HCT116 (cell line): Measurements from ENCODE around the gene ZNF776. TPM values are rescaled to one million over a fixed set of nuclear protein-coding genes. Genes with fewer than 3 reads are reported as not detected.

ENCODE experiments used
- ATAC-seq: fragments of 200-7000 bp; cut with Tn5 transposase; 2 replicates; pipeline ENCODE4 v1.9.1; 2020; ENCODE audit warnings: mild to moderate bottlenecking, moderate library complexity
- BruUV-seq: library from RNA; stranded (reverse); fragments of 400-500 nt; replicated peaks from 2 replicates; lab custom pipeline; 2021; lab: Mats Ljungman, UMichigan
- CTCF ChIA-PET: fragments of 300-600 bp; sonication (Branson Sonifier 250); formaldehyde crosslinking; loops from one replicate; lab custom pipeline; 2021; ENCODE audit warnings: antibody characterized with exemption; lab: Charles Lee
- POLR2A ChIA-PET: fragments of 300-600, 350-600 bp; sonication (Branson Sonifier 250); formaldehyde crosslinking; loops from one replicate; lab custom pipeline; 2021; ENCODE audit warnings: antibody characterized with exemption; lab: Charles Lee
- RAD21 ChIA-PET, 2 experiments: fragments of 300-600 bp; sonication (Branson Sonifier 250); formaldehyde crosslinking; loops; one replicate each; lab custom pipeline; 2023; ENCODE audit warnings: low total read pairs in 2 of 2; ENCODE audit not compliant: uncharacterized antibody in 2 of 2, unreplicated experiment in 2 of 2, low non-redundant PET in 1 of 2; lab: Charles Lee
- DNase-seq: peaks from one replicate; pipeline ENCODE4 v3.0.0-alpha.2; 2010; ENCODE audit warnings: low read depth, low spot score
- H2AFZ ChIP-seq: fragments of 200-600 bp; shearing (Covaris generic), sonication (generic); 2 replicates; pipeline ENCODE4 v1.6.1; 2017; ENCODE audit warnings: low read depth, mixed run types, mixed read lengths, antibody characterized with exemption, low read length; ENCODE audit not compliant: poor library complexity, severe bottlenecking
- H3K27ac ChIP-seq: 2 replicates; pipeline ENCODE4 v1.5.1; 2012; ENCODE audit warnings: low read depth, low read length
- H3K27me3 ChIP-seq: fragments of 200-600 bp; sonication (generic); 2 replicates; pipeline ENCODE4 v1.6.1; 2016; ENCODE audit warnings: mixed run types, low read length, mixed read lengths; ENCODE audit not compliant: insufficient read depth
- H3K36me3 ChIP-seq, 2 experiments: fragments of 200-500 bp in 1 of 2; fragments of 200-600 bp in 1 of 2; sonication (Bioruptor generic) in 1 of 2; sonication (generic) in 1 of 2; 2 replicates each; pipeline versions ENCODE4 v1.5.1 to v1.6.1; 2014 to 2016; ENCODE audit warnings: low read length in 2 of 2, inconsistent platforms in 1 of 2, mixed read lengths in 1 of 2, mixed run types in 1 of 2; ENCODE audit not compliant: insufficient read depth in 2 of 2, control insufficient read depth in 1 of 2
- H3K4me1 ChIP-seq, 2 experiments: fragments of 200-600 bp in 1 of 2; sonication (generic) in 1 of 2; 2 replicates each; pipeline versions ENCODE4 v1.5.1 to v1.6.1; 2012 to 2017; ENCODE audit warnings: low read length in 2 of 2, inconsistent platforms in 1 of 2, mild to moderate bottlenecking in 1 of 2, mixed read lengths in 1 of 2, mixed run types in 1 of 2, moderate library complexity in 1 of 2; ENCODE audit not compliant: insufficient read depth in 2 of 2, control insufficient read depth in 1 of 2
- H3K4me2 ChIP-seq: fragments of 200-600 bp; sonication (generic); 2 replicates; pipeline ENCODE4 v1.6.1; 2017; ENCODE audit warnings: mixed run types, low read length, mixed read lengths
- H3K4me3 ChIP-seq, 2 experiments: fragments of 200-600 bp in 1 of 2; sonication (generic) in 1 of 2; replicated peaks in 1 of 2; 2 replicates each; pipeline ENCODE4 v1.5.1; 2011 to 2016; ENCODE audit warnings: low read length in 2 of 2, control low read depth in 1 of 2, low read depth in 1 of 2, mild to moderate bottlenecking in 1 of 2, mixed read lengths in 1 of 2, mixed run types in 1 of 2
- H3K79me2 ChIP-seq: fragments of 200-600 bp; sonication (generic); 2 replicates; pipeline ENCODE4 v1.6.1; 2017; ENCODE audit warnings: mild to moderate bottlenecking, mixed run types, low read length, moderate library complexity, mixed read lengths; ENCODE audit not compliant: insufficient read depth
- H3K9ac ChIP-seq: fragments of 200-600 bp; sonication (generic); 2 replicates; pipeline ENCODE4 v1.6.1; 2016; ENCODE audit warnings: low read length, mixed read lengths
- H3K9me2 ChIP-seq: fragments of 200-600 bp; sonication (generic), shearing (Covaris generic); 2 replicates; pipeline ENCODE4 v1.6.1; 2017; ENCODE audit warnings: mixed run types, mild to moderate bottlenecking, moderate library complexity; ENCODE audit not compliant: insufficient read depth
- H3K9me3 ChIP-seq, 2 experiments: fragments of 200-500 bp in 1 of 2; fragments of 200-600 bp in 1 of 2; sonication (Bioruptor generic) in 1 of 2; sonication (generic) in 1 of 2; 2 replicates each; pipeline ENCODE4 v1.6.1; 2014 to 2017; ENCODE audit warnings: low read length in 2 of 2, mixed read lengths in 2 of 2, inconsistent platforms in 1 of 2, low read depth in 1 of 2, mild to moderate bottlenecking in 1 of 2, mixed run types in 1 of 2, moderate library complexity in 1 of 2; ENCODE audit not compliant: control insufficient read depth in 1 of 2, insufficient read depth in 1 of 2
- H4K20me1 ChIP-seq: fragments of 200-600 bp; sonication (generic), shearing (Covaris generic); 2 replicates; pipeline ENCODE4 v1.6.1; 2017; ENCODE audit warnings: mixed run types, mild to moderate bottlenecking, moderate library complexity; ENCODE audit not compliant: insufficient read depth
- CBX3 ChIP-seq: IDR thresholded peaks from 2 replicates; pipeline ENCODE4 v1.6.1; 2012; ENCODE audit warnings: low read depth
- CTCF ChIP-seq, 3 experiments: fragments of 200-600 bp in 1 of 3; sonication (generic) in 1 of 3; IDR thresholded peaks in 2 of 3; conservative IDR thresholded peaks in 1 of 3; 2 replicates each; pipeline ENCODE4 v1.5.1; 2012 to 2017; ENCODE audit warnings: low read depth in 2 of 3, low read length in 2 of 3, antibody characterized with exemption in 1 of 3, borderline replicate concordance in 1 of 3, control low read depth in 1 of 3, mild to moderate bottlenecking in 1 of 3, mixed read lengths in 1 of 3, mixed run types in 1 of 3, moderate library complexity in 1 of 3; ENCODE audit not compliant: insufficient read depth in 1 of 3
- EGR1 ChIP-seq: IDR thresholded peaks from 2 replicates; pipeline ENCODE4 v1.6.1; 2012; ENCODE audit warnings: low read depth
- ELF1 ChIP-seq: IDR thresholded peaks from 2 replicates; pipeline ENCODE4 v1.6.1; 2012; ENCODE audit warnings: low read depth, borderline replicate concordance
- EZH2 ChIP-seq: fragments of 200-600 bp; sonication (generic); IDR thresholded peaks from 2 replicates; pipeline ENCODE4 v1.6.1; 2017; ENCODE audit warnings: antibody characterized with exemption, mixed run types
- EZH2phosphoT487 ChIP-seq: fragments of 200-600 bp; IDR thresholded peaks from 2 replicates; pipeline ENCODE4 v1.6.1; 2018; ENCODE audit warnings: antibody characterized with exemption, borderline replicate concordance
- JUND ChIP-seq: IDR thresholded peaks from 2 replicates; pipeline ENCODE4 v1.6.1; 2012
- MAX ChIP-seq: IDR thresholded peaks from 2 replicates; pipeline ENCODE4 v1.6.1; 2012
- POLR2A ChIP-seq: IDR thresholded peaks from 2 replicates; pipeline ENCODE4 v1.7.0; 2011; ENCODE audit warnings: borderline replicate concordance; ENCODE audit not compliant: insufficient read depth, insufficient read length; ENCODE audit errors: extremely low read depth
- POLR2AphosphoS5 ChIP-seq: IDR thresholded peaks from 2 replicates; pipeline ENCODE4 v1.6.1; 2011; ENCODE audit warnings: mild to moderate bottlenecking, low read depth, low read length, moderate library complexity
- RAD21 ChIP-seq: IDR thresholded peaks from 2 replicates; pipeline ENCODE4 v1.6.1; 2012; ENCODE audit warnings: low read depth, mild to moderate bottlenecking
- SIN3A ChIP-seq: IDR thresholded peaks from 2 replicates; pipeline ENCODE4 v1.6.1; 2012; ENCODE audit warnings: low read depth
- SP1 ChIP-seq: IDR thresholded peaks from 2 replicates; pipeline ENCODE4 v1.6.1; 2012; ENCODE audit warnings: low read depth
- SRF ChIP-seq: IDR thresholded peaks from 2 replicates; pipeline ENCODE4 v1.6.1; 2012; ENCODE audit warnings: low read depth
- TCF7L2 ChIP-seq: IDR thresholded peaks from 2 replicates; pipeline ENCODE4 v1.7.0; 2011; ENCODE audit warnings: borderline replicate concordance, inconsistent platforms; ENCODE audit not compliant: insufficient read depth, insufficient read length; ENCODE audit errors: extremely low read depth
- YY1 ChIP-seq: IDR thresholded peaks from 2 replicates; pipeline ENCODE4 v1.6.1; 2011; ENCODE audit warnings: low read length, low read depth, moderate library complexity, mild to moderate bottlenecking; ENCODE audit not compliant: insufficient replicate concordance; ENCODE audit errors: extremely low read depth
- ZBTB33 ChIP-seq: IDR thresholded peaks from 2 replicates; pipeline ENCODE4 v1.6.1; 2011; ENCODE audit warnings: mild to moderate bottlenecking, low read length, moderate library complexity; ENCODE audit not compliant: insufficient replicate concordance; ENCODE audit errors: extremely low read depth
- ZFX ChIP-seq: fragments of 450-650 bp; IDR thresholded peaks from 2 replicates; pipeline ENCODE4 v1.6.1; 2017
- ZNF274 ChIP-seq: fragments of 200-500 bp; sonication (Bioruptor generic); IDR thresholded peaks from 2 replicates; pipeline ENCODE4 v1.6.1; 2014; ENCODE audit warnings: mild to moderate bottlenecking, low read depth, low read length, inconsistent platforms
- intact Hi-C: fragments of 100-400 bp; cut with micrococcal nuclease; formaldehyde crosslinking; loops from 2 replicates; pipeline ENCODE4 v1.10.0; 2022
- total RNA-seq: library from RNA; stranded (reverse); gene quantifications from one replicate; pipeline ENCODE4 v1.2.1, GENCODE V29; 2021; ENCODE audit not compliant: unreplicated experiment
- TF ChIP-seq, protein P1 (sequence below): IDR thresholded peaks from 2 replicates; pipeline ENCODE4 v1.6.1; 2012

The ZNF776 gene
- total RNA-seq, 1 experiment from 2014 or later: 8.6 TPM

DNA sequence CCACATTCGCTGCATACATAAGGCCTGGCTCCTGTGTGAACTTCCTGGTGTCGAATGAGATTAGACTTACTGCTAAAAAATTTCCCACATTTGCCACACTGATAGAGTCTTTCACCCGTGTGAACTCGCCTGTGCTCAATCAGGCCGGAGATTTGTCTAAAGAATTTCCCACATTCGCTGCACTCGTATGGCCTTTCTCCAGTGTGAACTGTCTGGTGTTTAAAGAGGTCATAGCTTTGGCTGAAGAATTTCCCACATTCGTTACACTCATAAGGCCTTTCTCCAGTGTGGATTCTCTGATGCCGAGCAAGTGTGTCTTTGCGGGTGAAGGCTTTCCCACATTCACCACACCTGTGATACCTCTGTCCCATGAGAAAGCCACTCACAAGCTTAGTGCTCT is 25.7 kb upstream of the ZNF776 start:
- DNase-seq: no peak
- intact Hi-C loops: no loop called here

More for the DNA sequence above, 25.7 kb upstream of the ZNF776 start:
- no peak overlapping the region for H3K27ac ChIP-seq
- H3K27me3 ChIP-seq: no peaks in the 10 kb centered on the region
- no peaks in the 10 kb centered on the region for H3K9me2 ChIP-seq
- no TSS peak for BruUV-seq
- ChIA-PET POLR2A (no interaction called here), RAD21 (no interaction called here)
- no peak overlapping the region for H2AFZ ChIP-seq
- no peak overlapping the region for H3K4me3 ChIP-seq
- no peak overlapping the region for H3K4me2 ChIP-seq
- ATAC-seq: no peak
- H4K20me1 ChIP-seq: no peaks in the 10 kb centered on the region
- no peak overlapping the region for H3K9ac ChIP-seq
- TF ChIP-seq ZNF274 (no peak), SIN3A (no peak), CTCF (IDR thresholded peaks at IDR 0.05 in 2 of 3, conservative IDR thresholded peaks at IDR 0.05 in 1 of 3; ENCODE audit: borderline replicate concordance in 1 of 3, insufficient read depth in 1 of 3, low read depth in 2 of 3, low read length in 2 of 3) (no peak), ELF1 (no peak), POLR2A (no peak), EZH2 (no peak), MAX (no peak), POLR2AphosphoS5 (no peak), SP1 (no peak), RAD21 (no peak), YY1 (no peak), ZFX (no peak), SRF (no peak), TCF7L2 (no peak), CBX3 (no peak), JUND (no peak), ZBTB33 (no peak), EGR1 (no peak), EZH2phosphoT487 (no peak)
- TF ChIP-seq, protein P1, sequence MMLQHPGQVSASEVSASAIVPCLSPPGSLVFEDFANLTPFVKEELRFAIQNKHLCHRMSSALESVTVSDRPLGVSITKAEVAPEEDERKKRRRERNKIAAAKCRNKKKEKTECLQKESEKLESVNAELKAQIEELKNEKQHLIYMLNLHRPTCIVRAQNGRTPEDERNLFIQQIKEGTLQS: no peak
- TF ChIP-seq, all 23 proteins: peak for 0
- H3K36me3 ChIP-seq: no peaks in the 10 kb centered on the region
- H3K9me3 ChIP-seq: peaks cover 18 to 22% of the 10 kb centered on the region in 2 experiments; a peak in 2 of 4 replicates
- no peaks in the 10 kb centered on the region for H3K79me2 ChIP-seq
- CTCF ChIA-PET: no interaction called here
- H3K4me1 ChIP-seq: no peaks in the 10 kb centered on the region
